GM18858 (cell line): Measurements from ENCODE around the gene SLC8A1.

Experiments used
- ATAC-seq: cut with Tn5 transposase; IDR thresholded peaks from one replicate; pipeline ENCODE4 v1.9.1; 2021; ENCODE audit not compliant: unreplicated experiment

SLC8A1 gene

GRCh38 chr2:40120957-40121356 is 330.9 kb downstream of the SLC8A1 start:
- ATAC-seq = no peak

GRCh38 chr2:40120026-40120425 is 331.9 kb downstream of the SLC8A1 start:
- no peak for ATAC-seq

GRCh38 chr2:40118622-40119021 is 333.3 kb downstream of the SLC8A1 start:
- ATAC-seq = no peak

GRCh38 chr2:40115894-40116293 is 336.0 kb downstream of the SLC8A1 start:
- ATAC-seq = no peak

- ATAC-seq = no peak
Measured at GRCh38 chr2:40115348-40115747, 336.5 kb downstream of the SLC8A1 start.

- ATAC-seq = no peak
Measured at GRCh38 chr2:40113997-40114396, 337.9 kb downstream of the SLC8A1 start.

- no peak for ATAC-seq
Measured at GRCh38 chr2:40113272-40113968, 338.5 kb downstream of the SLC8A1 start.

GRCh38 chr2:40109381-40109780 is 342.5 kb downstream of the SLC8A1 start:
- ATAC-seq = no peak

GRCh38 chr2:40108851-40109250 is 343.0 kb downstream of the SLC8A1 start:
- ATAC-seq = no peak

- ATAC-seq = no peak
Measured at GRCh38 chr2:40106061-40106460, 345.8 kb downstream of the SLC8A1 start.

- no peak for ATAC-seq
Measured at GRCh38 chr2:40105593-40105992, 346.3 kb downstream of the SLC8A1 start.

GRCh38 chr2:40103590-40103989 is 348.3 kb downstream of the SLC8A1 start:
- ATAC-seq = no peak

- ATAC-seq = no peak
Measured at GRCh38 chr2:40103163-40103562, 348.7 kb downstream of the SLC8A1 start.

- ATAC-seq = no peak
Measured at GRCh38 chr2:40102447-40102846, 349.4 kb downstream of the SLC8A1 start.

- peak; percentile 80 for ATAC-seq
Measured at GRCh38 chr2:40101131-40101575, 350.7 kb downstream of the SLC8A1 start.

GRCh38 chr2:40100676-40101075 is 351.2 kb downstream of the SLC8A1 start:
- no peak for ATAC-seq

GRCh38 chr2:40098786-40099470 is 353.0 kb downstream of the SLC8A1 start:
- ATAC-seq = no peak

GRCh38 chr2:40097691-40098385 is 354.1 kb downstream of the SLC8A1 start:
- no peak for ATAC-seq

GRCh38 chr2:40096360-40096759 is 355.5 kb downstream of the SLC8A1 start:
- no peak for ATAC-seq

- ATAC-seq = no peak
Measured at GRCh38 chr2:40095000-40095399, 356.9 kb downstream of the SLC8A1 start.

- ATAC-seq = no peak
Measured at GRCh38 chr2:40094451-40094850, 357.4 kb downstream of the SLC8A1 start.
